IMR-90 (cell line): ENCODE measurements around the gene UNC93B1. TPM values are rescaled to one million over a fixed set of nuclear protein-coding genes. Genes with fewer than 3 reads are reported as not detected.

Source experiments
- ATAC-seq: fragments of 200-7000 bp; cut with Tn5 transposase; 2 replicates; pipeline ENCODE4 v1.9.1; 2020; ENCODE audit warnings: low read depth, mild to moderate bottlenecking, moderate library complexity
- BruUV-seq: library from RNA; stranded (reverse); fragments of 400-500 nt; replicated peaks from 2 replicates; lab custom pipeline; 2021; lab: Mats Ljungman, UMichigan
- CTCF ChIA-PET: fragments of 300-600 bp; formaldehyde crosslinking; extraction: SDS; loops from one replicate; lab custom pipeline; 2021; ENCODE audit warnings: antibody characterized with exemption; lab: Yijun Ruan, JAX
- POLR2A ChIA-PET: fragments of 300-600 bp; sonication (Branson Sonifier 250); formaldehyde crosslinking; loops from one replicate; lab custom pipeline; 2022; ENCODE audit warnings: antibody characterized with exemption; ENCODE audit not compliant: unreplicated experiment; lab: Charles Lee
- DNase-seq: peaks from one replicate; pipeline ENCODE4 v3.0.0; 2013
- H2AFZ ChIP-seq: replicated peaks from 2 replicates; pipeline ENCODE3; 2013; ENCODE audit warnings: low read length, mild to moderate bottlenecking; ENCODE audit not compliant: poor library complexity
- H2AK5ac ChIP-seq: 2 replicates; pipeline ENCODE4 v1.6.1; 2013; ENCODE audit warnings: low read depth, low read length, inconsistent platforms
- H2AK9ac ChIP-seq: replicated peaks from 2 replicates; pipeline ENCODE3; 2013; ENCODE audit warnings: mild to moderate bottlenecking, low read depth, low read length, moderate library complexity; ENCODE audit not compliant: poor library complexity
- H2BK120ac ChIP-seq: 2 replicates; pipeline ENCODE4 v1.6.1; 2013; ENCODE audit warnings: low read depth, low read length, inconsistent platforms
- H2BK15ac ChIP-seq: 3 replicates; pipeline ENCODE4 v1.6.1; 2013; ENCODE audit warnings: low read depth, low read length, inconsistent platforms
- H2BK20ac ChIP-seq: 2 replicates; pipeline ENCODE4 v1.6.1; 2013; ENCODE audit warnings: low read depth, mild to moderate bottlenecking, inconsistent platforms, low read length, moderate library complexity
- H2BK5ac ChIP-seq: 2 replicates; pipeline ENCODE4 v1.6.1; 2013; ENCODE audit warnings: mild to moderate bottlenecking, low read depth, low read length, inconsistent platforms; ENCODE audit not compliant: poor library complexity, severe bottlenecking
- H3K14ac ChIP-seq: replicated peaks from 2 replicates; pipeline ENCODE4 v1.6.1; 2013; ENCODE audit warnings: low read depth, low read length, inconsistent platforms
- H3K18ac ChIP-seq: 2 replicates; pipeline ENCODE4 v1.6.1; 2013; ENCODE audit warnings: low read depth, low read length, control low read depth
- H3K23ac ChIP-seq: 2 replicates; pipeline ENCODE4 v1.6.1; 2013; ENCODE audit warnings: low read depth, low read length, inconsistent platforms
- H3K27ac ChIP-seq: 2 replicates; pipeline ENCODE4 v1.5.1; 2013; ENCODE audit warnings: mild to moderate bottlenecking, control low read depth, low read length; ENCODE audit not compliant: insufficient read depth
- H3K27me3 ChIP-seq: 2 replicates; pipeline ENCODE4 v1.6.1; 2013; ENCODE audit warnings: low read length; ENCODE audit not compliant: control insufficient read depth, insufficient read depth
- H3K36me3 ChIP-seq: 2 replicates; pipeline ENCODE4 v1.6.1; 2013; ENCODE audit warnings: low read length, mixed read lengths; ENCODE audit not compliant: control insufficient read depth, insufficient read depth
- H3K4ac ChIP-seq: 2 replicates; pipeline ENCODE4 v1.6.1; 2013; ENCODE audit warnings: low read depth, low read length, inconsistent platforms
- H3K4me1 ChIP-seq: 2 replicates; pipeline ENCODE4 v1.6.1; 2013; ENCODE audit warnings: low read length, mixed read lengths; ENCODE audit not compliant: control insufficient read depth, insufficient read depth
- H3K4me2 ChIP-seq: 2 replicates; pipeline ENCODE4 v1.6.1; 2013; ENCODE audit warnings: low read depth, mild to moderate bottlenecking, control low read depth, low read length, moderate library complexity
- H3K4me3 ChIP-seq: 2 replicates; pipeline ENCODE4 v1.5.1; 2013; ENCODE audit warnings: low read depth, mild to moderate bottlenecking, control low read depth, low read length, moderate library complexity; ENCODE audit not compliant: insufficient read depth
- H3K56ac ChIP-seq: 2 replicates; pipeline ENCODE4 v1.6.1; 2013; ENCODE audit warnings: low read length, inconsistent platforms; ENCODE audit not compliant: insufficient read depth; ENCODE audit errors: extremely low read depth
- H3K79me1 ChIP-seq, 2 experiments: 2 replicates each; pipeline ENCODE4 v1.6.1; 2013; ENCODE audit warnings: low read length in 2 of 2, inconsistent platforms in 1 of 2, low read depth in 1 of 2
- H3K9ac ChIP-seq: 2 replicates; pipeline ENCODE4 v1.6.1; 2013; ENCODE audit warnings: low read depth, low read length, control low read depth
- H3K9me1 ChIP-seq: 2 replicates; pipeline ENCODE4 v1.6.1; 2013; ENCODE audit warnings: low read length, inconsistent platforms; ENCODE audit not compliant: insufficient read depth
- H3K9me3 ChIP-seq: 2 replicates; pipeline ENCODE4 v1.6.1; 2013; ENCODE audit warnings: low read length; ENCODE audit not compliant: control insufficient read depth, insufficient read depth
- H4K20me1 ChIP-seq: 2 replicates; pipeline ENCODE4 v1.6.1; 2013; ENCODE audit warnings: low read length, inconsistent platforms; ENCODE audit not compliant: insufficient read depth
- H4K5ac ChIP-seq: 2 replicates; pipeline ENCODE4 v1.6.1; 2013; ENCODE audit warnings: mild to moderate bottlenecking, low read depth, low read length, control low read depth
- H4K8ac ChIP-seq, 2 experiments: 2 replicates each; pipeline ENCODE4 v1.6.1; 2013; ENCODE audit warnings: low read depth in 2 of 2, low read length in 2 of 2, control low read depth in 1 of 2, inconsistent platforms in 1 of 2
- H4K91ac ChIP-seq: 2 replicates; pipeline ENCODE4 v1.6.1; 2013; ENCODE audit warnings: low read depth, low read length, inconsistent platforms; ENCODE audit not compliant: insufficient read depth
- CEBPB ChIP-seq: IDR thresholded peaks from 2 replicates; pipeline ENCODE4 v1.6.1; 2012; ENCODE audit warnings: low read depth, low read length, improper control_type of control experiment
- FOS ChIP-seq: fragments of 150-350 bp; IDR thresholded peaks from 2 replicates; pipeline ENCODE4 v1.6.1; 2016; ENCODE audit warnings: low read depth, low read length
- MAZ ChIP-seq: IDR thresholded peaks from 2 replicates; pipeline ENCODE4 v1.6.1; 2012; ENCODE audit warnings: low read depth, mild to moderate bottlenecking, low read length, improper control_type of control experiment, moderate library complexity, borderline replicate concordance
- MXI1 ChIP-seq: IDR thresholded peaks from 2 replicates; pipeline ENCODE4 v1.6.1; 2012; ENCODE audit warnings: low read depth, mild to moderate bottlenecking, low read length, moderate library complexity, borderline replicate concordance
- RCOR1 ChIP-seq: IDR thresholded peaks from 2 replicates; pipeline ENCODE4 v1.6.1; 2012; ENCODE audit warnings: mild to moderate bottlenecking, low read length, improper control_type of control experiment; ENCODE audit not compliant: insufficient replicate concordance
- SMC3 ChIP-seq: fragments of 150-350 bp; IDR thresholded peaks from 2 replicates; pipeline ENCODE4 v1.6.1; 2016; ENCODE audit warnings: low read depth, mild to moderate bottlenecking, antibody characterized with exemption, low read length, moderate library complexity
- WGBS, 2 experiments: methylation state at CpG; one replicate each; pipeline versions ENCODE4 v1.1.5 to v1.1.7; 2013; ENCODE audit warnings: missing lambda C conversion rate in 2 of 2; ENCODE audit not compliant: insufficient read length in 1 of 2; ENCODE audit errors: extremely low coverage in 2 of 2; 5-methylcytosine and 5-hydroxymethylcytosine counted together
- dilution Hi-C: fragments of 300-500 bp; cut with HindIII; formaldehyde crosslinking; loops from one replicate; pipeline ENCODE4 v1.14.3; 2018; ENCODE audit warnings: low sequenced_read_pairs; ENCODE audit not compliant: unreplicated experiment
- in situ Hi-C: fragments of 300-500 bp; cut with MboI; formaldehyde crosslinking; loops from 3 replicates; pipeline ENCODE4 v1.14.3; 2019; ENCODE audit warnings: low sequenced_read_pairs, inconsistent platforms, mixed read lengths
- intact Hi-C: fragments of 100-400 bp; cut with micrococcal nuclease; formaldehyde crosslinking; loops from 2 replicates; pipeline ENCODE4 v1.10.0; 2022
- polyA plus RNA-seq, 3 experiments: library from polyadenylated mRNA; depleted of rRNA; stranded (reverse); fragments of >200 nt; gene quantifications; 2 replicates each; pipeline ENCODE4 v1.2.3, GENCODE V29; 2012; ENCODE audit warnings: low replicate concordance in 1 of 3
- total RNA-seq: library from RNA; depleted of rRNA; stranded (reverse); fragments of >200 nt; gene quantifications from 2 replicates; pipeline ENCODE4 v1.2.3, GENCODE V29; 2012

Gene UNC93B1
- total and polyA plus RNA-seq, 2 of the 4 experiments (the other 2 are of a cell fraction): 10.9 to 19.2 TPM

DNA sequence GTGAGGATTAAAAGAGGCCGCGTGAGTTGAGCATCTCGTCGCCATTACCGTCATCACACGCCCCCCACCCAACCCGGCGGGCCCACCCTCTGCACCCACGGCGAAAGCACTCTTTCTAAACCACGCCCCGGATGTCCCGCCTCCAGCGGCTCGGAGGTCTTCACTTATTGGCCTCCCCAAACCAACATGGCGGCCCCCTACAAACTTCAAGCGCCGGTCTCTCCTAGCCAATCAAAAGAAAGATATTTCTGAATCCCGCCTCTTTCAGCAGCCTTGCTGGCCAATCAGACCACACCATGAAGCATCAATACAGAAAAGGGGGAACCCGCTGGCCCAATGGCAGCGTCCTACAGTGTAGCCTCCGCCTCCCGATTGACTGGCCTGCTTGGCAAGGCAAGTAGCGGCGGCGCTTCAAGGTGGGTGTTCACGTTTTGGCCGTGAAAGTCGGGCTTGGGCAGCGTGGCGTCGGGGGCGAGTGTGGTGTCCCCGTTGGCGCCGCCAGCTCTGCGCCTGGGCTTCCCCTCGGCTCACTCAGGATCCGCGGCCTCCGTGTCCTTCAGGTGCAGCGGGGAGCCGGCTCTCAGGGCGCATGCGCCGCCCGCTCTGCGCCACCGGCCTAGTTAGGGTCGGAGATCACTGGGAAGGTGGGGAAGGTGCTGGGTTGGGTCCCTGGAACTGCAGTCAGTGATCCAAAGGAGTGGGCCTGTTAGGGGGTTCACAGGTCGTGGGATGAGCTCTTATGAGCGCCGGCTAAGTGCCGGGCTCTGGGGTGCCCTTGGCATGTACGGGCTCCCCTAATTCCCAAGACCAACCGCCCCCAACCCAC is 26.6 kb upstream of the UNC93B1 start, which contains the start of gene NDUFS8:
TSS of gene NDUFS8 (plus strand) at position 364 of the 826 bp plus-strand sequence. CDS start 1,471 bp downstream, outside the sequence.
- intact Hi-C loops: no loop called here
- dilution Hi-C loops: no loop called here
- Histone ChIP-seq H2BK5ac (peak within 1 kb of the TSS; percentile 73), H3K56ac (peak within 1 kb of the TSS; percentile 83), H2BK20ac (no peak within 1 kb of the TSS), H3K4ac (peak within 1 kb of the TSS; percentile 98), H3K27me3 (no peaks in the 10 kb centered on the region), H3K27ac (peak within 1 kb of the TSS; percentile 91), H4K20me1 (no peaks in the 10 kb centered on the region), H2AFZ (peak within 1 kb of the TSS; percentile 98), H3K4me3 (peak within 1 kb of the TSS; percentile 83), H2AK5ac (peak within 1 kb of the TSS; percentile 99), H4K91ac (peak within 1 kb of the TSS; percentile 88), H3K9me3 (no peaks in the 10 kb centered on the region), H4K8ac (peak within 1 kb of the TSS; percentile 99), H3K23ac (peak within 1 kb of the TSS; percentile 87), H3K18ac (peak within 1 kb of the TSS; percentile 49), H3K79me1 (peaks cover 33 to 66% of the 10 kb centered on the region in 2 experiments), H3K9me1 (peaks cover 8% of the 10 kb centered on the region), H3K36me3 (peaks cover 13% of the 10 kb centered on the region), H2BK15ac (peak within 1 kb of the TSS; percentile 66; the same call in 1 of the 3 replicates), H3K4me2 (peak within 1 kb of the TSS; percentile 95), H2BK120ac (peak within 1 kb of the TSS; percentile 77; the same call in 1 of the 2 replicates), H3K14ac (peak within 1 kb of the TSS; percentile 96), H3K9ac (peak within 1 kb of the TSS; percentile 98), H4K5ac (peak within 1 kb of the TSS; percentile 88), H3K4me1 (peaks cover 30% of the 10 kb centered on the region), H2AK9ac (peak within 1 kb of the TSS; percentile 97)
- ChIA-PET POLR2A (no interaction called here), CTCF (no interaction called here)
- DNase-seq (peak; percentile 99), ATAC-seq (peak; percentile 92)
- no TSS peak for BruUV-seq
- WGBS, 2 experiments: 0% methylated on average over 18 of the region's 56 CpGs; no CpG with 5 or more reads in 1 of the 2 experiments
- TF ChIP-seq FOS (peak; percentile 18; the same call in 1 of the 2 replicates), SMC3 (no peak), MAZ (no peak; the same call in 1 of the 2 replicates), CEBPB (no peak), RCOR1 (no peak), MXI1 (peak; percentile 41; the same call in 1 of the 2 replicates)
- in situ Hi-C loops: no loop called here
